Neuron (in vitro differentiated cells): ENCODE results near the gene ALDH3A2.

Experiments used
- H2AFZ ChIP-seq: one replicate; pipeline ENCODE4 v1.6.1; 2013; ENCODE audit warnings: low read depth, mild to moderate bottlenecking, inconsistent platforms, low read length, moderate library complexity
- H3K27me3 ChIP-seq: one replicate; pipeline ENCODE4 v1.6.1; 2013; ENCODE audit warnings: low read length; ENCODE audit not compliant: insufficient read depth
- H3K36me3 ChIP-seq: one replicate; pipeline ENCODE4 v1.6.1; 2013; ENCODE audit warnings: low read length; ENCODE audit not compliant: insufficient read depth
- H3K4me1 ChIP-seq: one replicate; pipeline ENCODE4 v1.6.1; 2013; ENCODE audit warnings: low read length; ENCODE audit not compliant: insufficient read depth
- H3K4me3 ChIP-seq: 2 replicates; pipeline ENCODE4 v1.5.1; 2013; ENCODE audit warnings: mild to moderate bottlenecking, low read length, moderate library complexity
- H3K9me3 ChIP-seq: one replicate; pipeline ENCODE4 v1.6.1; 2013; ENCODE audit warnings: low read length

Gene ALDH3A2

DNA sequence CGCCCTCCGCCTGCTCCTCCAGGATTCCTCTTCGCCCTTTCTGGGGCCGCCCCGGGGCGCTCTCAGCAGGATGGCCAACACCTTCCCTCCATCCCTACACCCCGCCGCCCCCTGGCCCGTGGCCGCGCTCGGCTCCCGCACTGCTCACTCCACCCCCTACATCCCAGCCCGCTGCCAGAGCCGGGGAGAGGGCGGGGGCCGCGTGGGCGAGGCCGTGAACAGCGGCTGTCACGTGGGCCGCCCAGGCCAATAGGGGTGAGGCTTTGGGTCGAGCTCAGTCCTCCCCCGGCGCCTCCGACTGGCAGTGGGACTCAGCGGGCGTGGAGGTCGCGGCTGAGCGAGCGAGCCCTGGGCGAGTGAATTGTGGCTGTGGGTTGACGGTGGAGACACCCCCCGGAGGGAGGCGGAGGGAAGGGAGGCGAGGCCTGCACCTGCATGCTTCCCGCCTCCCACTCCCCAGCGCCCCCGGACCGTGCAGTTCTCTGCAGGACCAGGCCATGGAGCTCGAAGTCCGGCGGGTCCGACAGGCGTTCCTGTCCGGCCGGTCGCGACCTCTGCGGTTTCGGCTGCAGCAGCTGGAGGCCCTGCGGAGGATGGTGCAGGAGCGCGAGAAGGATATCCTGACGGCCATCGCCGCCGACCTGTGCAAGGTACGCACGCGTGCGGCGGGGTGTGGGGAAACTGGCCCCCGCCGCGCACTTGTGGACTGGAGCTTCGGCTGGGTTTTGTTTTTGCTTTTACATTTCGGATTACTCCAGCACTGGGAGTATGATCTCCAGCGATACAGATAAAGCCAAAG, at the start of gene ALDH3A2:
ALDH3A2 (plus strand) TSS at position 277 of the 799 bp plus-strand sequence; CDS start at position 498, 221 bp downstream.
- Histone ChIP-seq H3K9me3 (peaks cover 4% of the 10 kb centered on the region), H2AFZ (peak within 1 kb of the TSS; percentile 95), H3K4me3 (peak within 1 kb of the TSS; percentile 91), H3K4me1 (peaks cover 18% of the 10 kb centered on the region), H3K36me3 (peaks cover 4% of the 10 kb centered on the region), H3K27me3 (no peaks in the 10 kb centered on the region)

DNA sequence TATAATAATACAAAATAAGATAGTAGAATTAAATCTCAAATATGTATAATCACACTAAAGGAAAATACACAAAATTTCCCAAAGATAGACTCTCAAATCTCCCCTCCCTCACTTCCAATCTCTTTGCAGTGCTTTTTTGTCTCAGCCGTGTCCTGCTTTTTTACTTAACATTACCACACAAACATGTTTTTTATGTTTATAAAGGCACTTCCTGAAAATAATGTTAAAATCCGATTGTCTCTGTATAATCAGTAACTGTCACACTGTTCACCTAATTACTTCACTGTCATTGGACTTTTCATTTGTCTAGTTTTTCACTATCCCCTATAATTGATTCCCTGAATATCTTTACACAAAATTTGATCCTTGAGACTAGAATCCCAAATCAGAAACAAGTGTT, 38.2 kb upstream of the ALDH3A2 start:
- no peak overlapping the region for H3K4me3 ChIP-seq
- no peaks in the 10 kb centered on the region for H3K4me1 ChIP-seq
- H3K27me3 ChIP-seq, result peaks cover 2% of the 10 kb centered on the region
- H3K9me3 ChIP-seq, result no peaks in the 10 kb centered on the region
- H2AFZ ChIP-seq, result no peak overlapping the region
- H3K36me3 ChIP-seq, result no peaks in the 10 kb centered on the region

DNA sequence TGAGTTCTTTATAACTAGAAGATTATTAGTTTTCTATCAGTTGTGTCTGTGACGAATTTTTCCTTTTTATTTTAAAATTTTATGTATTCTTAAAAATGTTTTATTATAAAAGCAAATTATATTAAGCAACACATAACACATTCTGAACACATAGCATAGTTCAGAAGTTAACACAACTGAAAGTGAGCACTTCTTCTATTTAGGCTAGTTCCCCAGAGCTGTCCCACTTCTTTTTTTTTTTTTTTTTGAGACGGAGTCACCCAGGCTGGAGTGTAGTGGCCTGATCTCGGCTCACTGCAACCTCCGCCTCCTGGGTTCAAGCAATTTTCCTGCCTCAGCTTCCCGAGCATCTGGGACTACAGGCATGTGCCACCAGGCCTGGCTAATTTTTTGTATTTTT, 37.7 kb upstream of the ALDH3A2 start:
- Histone ChIP-seq H2AFZ (no peak overlapping the region), H3K4me3 (no peak overlapping the region), H3K36me3 (no peaks in the 10 kb centered on the region), H3K4me1 (no peaks in the 10 kb centered on the region), H3K27me3 (peaks cover 2% of the 10 kb centered on the region), H3K9me3 (peaks cover 2% of the 10 kb centered on the region)

DNA sequence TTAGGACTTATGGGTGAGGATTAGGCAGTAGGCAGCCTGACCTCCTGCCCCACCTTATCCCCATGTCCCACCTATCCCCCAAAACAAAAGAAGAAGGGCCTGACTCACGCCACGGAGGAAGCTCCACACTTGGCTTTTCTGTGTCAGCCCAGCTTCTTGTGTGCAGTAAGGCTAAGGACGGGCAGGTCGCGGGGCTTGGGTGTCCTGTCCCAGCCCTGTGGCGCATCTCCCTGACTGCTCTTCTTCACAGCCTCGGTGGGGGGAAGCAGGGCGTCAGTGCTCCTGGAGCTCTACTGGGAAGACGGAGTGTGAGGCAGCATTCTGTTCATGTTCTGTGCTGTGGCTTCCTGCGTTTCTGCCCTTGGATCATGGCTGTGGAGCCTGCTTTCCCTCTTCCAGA, 34.6 kb upstream of the ALDH3A2 start:
- Histone ChIP-seq H3K27me3 (peaks cover 2% of the 10 kb centered on the region), H2AFZ (no peak overlapping the region), H3K4me3 (no peak overlapping the region)

DNA sequence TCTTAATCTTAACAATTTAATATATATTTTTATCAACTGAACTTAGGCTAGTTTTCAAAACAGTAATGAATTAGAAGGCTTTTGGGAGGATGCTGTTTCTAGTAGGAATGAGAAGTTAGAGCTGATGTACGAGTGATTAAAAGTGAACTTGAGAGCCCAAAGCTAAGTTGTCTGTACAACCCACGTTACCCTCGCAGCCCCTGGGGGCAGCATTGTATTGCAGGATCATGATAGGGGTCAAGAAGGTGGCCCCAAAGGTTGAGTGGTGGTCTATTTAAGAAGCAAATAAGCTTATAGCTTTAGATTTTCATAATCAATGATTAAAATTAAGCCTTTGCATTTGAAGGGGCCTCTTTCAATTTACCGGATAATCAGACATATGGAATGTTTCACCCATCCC, 33.7 kb upstream of the ALDH3A2 start:
- H2AFZ ChIP-seq, result no peak overlapping the region
- no peak overlapping the region for H3K4me3 ChIP-seq
- peaks cover 10% of the 10 kb centered on the region for H3K9me3 ChIP-seq
- peaks cover 2% of the 10 kb centered on the region for H3K27me3 ChIP-seq
- H3K4me1 ChIP-seq, result no peaks in the 10 kb centered on the region
- H3K36me3 ChIP-seq, result no peaks in the 10 kb centered on the region

More for the DNA sequence above, 34.6 kb upstream of the ALDH3A2 start:
- Histone ChIP-seq H3K36me3 (no peaks in the 10 kb centered on the region), H3K9me3 (peaks cover 8% of the 10 kb centered on the region), H3K4me1 (no peaks in the 10 kb centered on the region)

DNA sequence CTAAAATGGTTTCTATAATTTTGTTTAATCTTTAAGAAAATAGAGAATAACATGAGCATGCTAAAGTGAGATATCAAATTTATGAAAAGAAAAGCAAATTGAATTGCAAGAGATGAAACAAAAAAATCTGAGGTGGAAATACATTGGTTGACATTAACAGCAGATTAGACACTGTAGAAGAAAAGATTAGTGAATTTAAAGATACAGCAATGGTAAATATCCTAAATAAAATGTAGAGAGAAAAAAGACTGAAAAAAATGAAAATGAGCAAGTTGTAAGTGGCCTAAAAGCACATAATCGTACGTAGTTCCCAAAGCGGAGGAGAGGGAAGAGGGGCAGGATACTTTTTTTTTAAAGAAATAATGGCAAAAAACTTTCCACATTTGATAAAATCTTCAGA, 30.5 kb upstream of the ALDH3A2 start:
- H3K4me1 ChIP-seq, result no peaks in the 10 kb centered on the region
- no peak overlapping the region for H3K4me3 ChIP-seq
- peaks cover 10% of the 10 kb centered on the region for H3K9me3 ChIP-seq
- H2AFZ ChIP-seq, result no peak overlapping the region
- H3K27me3 ChIP-seq, result peaks cover 2% of the 10 kb centered on the region
- H3K36me3 ChIP-seq, result no peaks in the 10 kb centered on the region

DNA sequence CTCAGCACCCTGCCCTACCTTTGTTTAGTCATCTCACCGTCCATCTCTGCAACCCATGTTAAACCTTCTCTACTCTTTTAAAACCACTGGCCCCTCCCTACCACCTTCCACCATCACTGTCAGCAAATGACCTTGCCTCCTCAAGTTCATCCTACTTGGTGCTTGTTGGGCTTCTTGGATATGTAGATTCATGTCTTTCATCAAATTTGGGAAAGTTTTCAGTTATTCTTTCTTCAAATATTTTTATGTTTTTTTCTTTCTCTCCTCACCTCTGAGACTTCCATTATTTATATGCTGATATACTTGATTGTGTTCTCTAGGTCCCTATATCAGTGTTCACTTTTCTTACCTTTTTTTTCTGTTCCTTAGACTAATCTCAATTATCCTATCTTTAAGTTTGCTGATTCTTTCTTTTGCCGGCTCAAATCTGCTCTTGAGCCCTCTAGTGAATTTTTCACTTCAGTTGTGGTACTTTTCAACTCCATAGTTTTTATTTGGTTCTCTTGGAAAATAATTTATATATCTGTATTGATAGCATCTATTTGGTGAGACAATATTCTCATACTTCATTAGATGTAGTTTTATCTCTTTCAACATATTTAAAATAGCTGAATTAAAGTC, 28.7 kb upstream of the ALDH3A2 start:
- peaks cover 2% of the 10 kb centered on the region for H3K27me3 ChIP-seq

DNA sequence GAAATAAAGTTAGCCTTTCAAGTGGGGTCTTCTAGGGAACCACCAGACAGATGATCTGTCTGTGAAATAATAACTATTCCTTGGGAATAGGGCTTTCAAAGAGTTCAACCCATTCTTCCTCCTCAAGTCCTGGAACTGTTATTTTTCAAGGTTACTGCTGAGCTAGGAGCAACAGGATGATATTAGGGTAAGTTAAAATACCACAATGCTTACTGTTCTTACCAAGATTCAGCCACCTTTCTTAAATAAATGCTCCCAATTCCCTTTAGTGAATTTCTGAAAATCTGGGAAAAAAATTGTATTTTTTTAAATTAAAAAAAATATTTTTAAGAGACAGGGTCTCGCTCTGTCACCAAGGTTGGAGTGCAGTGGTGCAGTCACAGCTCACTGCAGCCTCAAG, 26.9 kb upstream of the ALDH3A2 start:
- Histone ChIP-seq H2AFZ (no peak overlapping the region), H3K4me3 (no peak overlapping the region), H3K9me3 (peaks cover 8% of the 10 kb centered on the region), H3K4me1 (no peaks in the 10 kb centered on the region), H3K36me3 (no peaks in the 10 kb centered on the region), H3K27me3 (peaks cover 6% of the 10 kb centered on the region)

More for the DNA sequence above, 28.7 kb upstream of the ALDH3A2 start:
- Histone ChIP-seq H3K4me3 (no peak overlapping the region), H2AFZ (no peak overlapping the region), H3K9me3 (peaks cover 10% of the 10 kb centered on the region), H3K4me1 (no peaks in the 10 kb centered on the region), H3K36me3 (no peaks in the 10 kb centered on the region)

DNA sequence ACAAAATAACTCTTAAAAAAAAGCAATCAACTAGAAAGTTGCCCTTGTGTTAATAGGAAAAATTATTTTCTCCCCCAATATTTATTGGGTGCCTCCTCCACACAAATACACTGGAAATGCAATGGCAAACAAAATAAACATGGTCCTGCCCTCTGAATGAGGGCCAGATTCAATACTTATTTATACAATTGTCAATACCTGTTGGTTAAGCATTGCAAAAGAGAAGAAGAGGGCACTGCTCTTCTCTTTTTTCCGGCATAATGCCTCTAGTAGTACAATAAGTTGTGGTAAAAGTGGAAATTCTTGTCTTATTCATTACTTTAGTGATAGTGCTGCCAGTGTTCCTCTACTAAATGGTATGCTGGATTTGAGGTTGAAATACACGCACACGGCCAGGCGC, 22.5 kb upstream of the ALDH3A2 start:
- H3K27me3 ChIP-seq, result peaks cover 6% of the 10 kb centered on the region
- no peaks in the 10 kb centered on the region for H3K4me1 ChIP-seq
- H3K4me3 ChIP-seq, result no peak overlapping the region
- no peak overlapping the region for H2AFZ ChIP-seq
- no peaks in the 10 kb centered on the region for H3K36me3 ChIP-seq
- no peaks in the 10 kb centered on the region for H3K9me3 ChIP-seq

DNA sequence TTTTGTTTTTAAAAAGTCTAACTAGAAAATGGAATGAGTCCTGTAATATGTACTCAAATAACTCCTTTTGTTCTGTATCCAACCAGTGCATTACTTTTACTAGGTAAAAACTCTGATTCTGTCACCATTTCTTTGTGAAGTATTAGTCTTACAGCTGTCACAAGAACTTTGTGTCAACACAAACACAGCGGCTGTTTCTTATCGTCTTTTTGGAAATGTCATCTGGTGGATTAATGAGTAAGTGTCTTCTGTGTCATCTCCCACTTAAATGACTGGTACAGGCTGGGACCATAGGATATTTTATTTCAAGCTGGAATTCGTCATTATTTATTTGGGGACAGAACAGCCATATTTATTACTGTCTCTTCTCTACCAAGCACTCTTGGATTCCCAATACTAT, 19.1 kb upstream of the ALDH3A2 start:
- no peak overlapping the region for H2AFZ ChIP-seq
- peaks cover 4% of the 10 kb centered on the region for H3K27me3 ChIP-seq
- H3K4me3 ChIP-seq, result no peak overlapping the region
- no peaks in the 10 kb centered on the region for H3K4me1 ChIP-seq
- no peaks in the 10 kb centered on the region for H3K9me3 ChIP-seq
- H3K36me3 ChIP-seq, result no peaks in the 10 kb centered on the region

DNA sequence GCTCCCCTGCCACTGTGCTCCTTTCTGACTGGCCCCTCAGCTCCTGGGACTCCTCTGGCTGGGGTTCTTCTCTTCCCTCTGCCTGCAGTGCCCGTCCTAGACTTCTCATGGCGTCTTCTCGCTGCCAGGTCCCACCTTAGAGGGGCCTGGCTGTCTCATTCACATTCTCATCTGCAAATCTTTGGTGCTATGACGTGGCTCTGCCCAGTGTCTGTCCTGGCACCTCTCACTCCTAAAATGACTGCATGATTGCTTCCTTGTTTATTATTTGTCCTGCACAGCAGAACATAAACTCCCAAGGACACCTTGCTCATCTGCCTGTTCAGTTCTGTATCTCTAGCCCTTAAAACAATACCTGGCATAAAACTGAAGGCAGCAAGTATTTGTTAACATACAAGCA, 18.5 kb upstream of the ALDH3A2 start:
- H2AFZ ChIP-seq, result no peak overlapping the region
- H3K36me3 ChIP-seq, result no peaks in the 10 kb centered on the region
- H3K4me1 ChIP-seq, result no peaks in the 10 kb centered on the region
- H3K4me3 ChIP-seq, result no peak overlapping the region
- peaks cover 3% of the 10 kb centered on the region for H3K27me3 ChIP-seq
- H3K9me3 ChIP-seq, result no peaks in the 10 kb centered on the region

DNA sequence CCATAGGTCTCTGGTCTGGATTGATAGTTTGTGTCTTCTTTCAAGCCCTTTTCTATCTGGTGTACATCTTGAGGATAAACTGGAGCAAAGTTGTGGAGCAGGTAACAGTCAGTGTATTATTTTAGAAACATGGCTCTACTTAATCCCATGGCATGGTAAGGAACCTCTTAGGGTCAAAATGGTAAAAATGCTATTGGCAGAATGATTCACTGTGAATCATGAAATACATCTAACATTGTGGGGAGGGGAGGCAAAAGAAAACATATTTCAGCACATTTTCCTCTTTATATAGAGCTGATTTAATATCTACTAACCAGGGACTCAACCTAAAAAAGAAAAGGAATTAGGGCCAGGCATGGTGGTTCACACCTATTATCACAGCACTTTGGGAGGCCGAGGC, 17.9 kb upstream of the ALDH3A2 start:
- Histone ChIP-seq H3K36me3 (no peaks in the 10 kb centered on the region), H3K4me1 (no peaks in the 10 kb centered on the region), H3K27me3 (no peaks in the 10 kb centered on the region), H2AFZ (no peak overlapping the region), H3K9me3 (no peaks in the 10 kb centered on the region), H3K4me3 (no peak overlapping the region)

DNA sequence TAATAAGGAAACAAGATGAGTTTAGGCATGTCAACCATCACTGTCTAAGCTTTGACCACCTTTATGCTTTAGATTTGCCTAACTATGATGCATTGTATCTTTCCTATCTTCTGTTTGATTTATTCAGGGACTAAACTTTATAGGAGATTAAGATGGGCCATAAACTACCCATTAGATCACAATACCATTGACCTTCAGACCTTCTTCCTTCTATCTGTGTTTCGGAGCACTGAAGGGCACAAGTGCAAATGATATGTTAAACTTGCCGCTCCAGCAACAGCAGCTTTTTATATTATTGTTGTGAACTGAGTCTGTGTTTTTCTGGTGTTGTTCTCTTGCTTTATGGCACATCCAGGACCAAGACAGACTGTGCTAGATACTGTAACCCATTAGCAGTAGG, 16.6 kb upstream of the ALDH3A2 start:
- H3K4me1 ChIP-seq, result no peaks in the 10 kb centered on the region
- H3K9me3 ChIP-seq, result no peaks in the 10 kb centered on the region
- H3K36me3 ChIP-seq, result no peaks in the 10 kb centered on the region
- no peak overlapping the region for H2AFZ ChIP-seq
- H3K27me3 ChIP-seq, result no peaks in the 10 kb centered on the region
- H3K4me3 ChIP-seq, result no peak overlapping the region
